ENCODE data around the gene SEC11A.

- no peak for TF ChIP-seq CTCF (IDR thresholded peaks at IDR 0.05)
- no peak for TF ChIP-seq ZFX (IDR thresholded peaks at IDR 0.05; ENCODE audit: borderline replicate concordance)
These were observed 31.7 kb upstream of the SEC11A start for GRCh38 chr15:84747416-84748273.
